Left renal pelvis (tissue), 4 donors: Measurements from ENCODE around the gene GPR158. TPM values are rescaled to one million over a fixed set of nuclear protein-coding genes. Genes with fewer than 3 reads are reported as not detected.
"Not testable (repeated sequence)": the region's sequence is repeated elsewhere in the genome, so short reads cannot be mapped to it uniquely, and the experiment has no call there.

ENCODE experiments used
- DNase-seq, 4 donors: peaks; one replicate each; pipeline ENCODE4 v3.0.0-alpha.2; 2013; ENCODE audit warnings: low read depth in 4 of 4, low spot score in 3 of 4
- polyA plus RNA-seq, 4 donors: library from polyadenylated mRNA; unstranded; fragments of 120-200 nt; gene quantifications; one replicate each; pipeline ENCODE4 v1.2.1, GENCODE V29; 2013; ENCODE audit not compliant: insufficient read length in 4 of 4

Gene GPR158
- under 1 TPM; 0.26 to 0.49 (median 0.35) TPM for polyA plus RNA-seq

GRCh38 chr10:25174461-25175230, at the start of gene GPR158:
TSS of gene GPR158 (plus strand) at chr10:25175001. CDS start at chr10:25175421, 420 bp downstream.
- DNase-seq, result peak; percentile 88 to 96 (median 88)

- peak in 3 of 4 donors; percentile 36 to 77 (median 45) for DNase-seq
Observed at GRCh38 chr10:25125201-25125611, 49.6 kb upstream of the GPR158 start.

GRCh38 chr10:25129592-25129991, 45.2 kb upstream of the GPR158 start:
- DNase-seq, result no peak

GRCh38 chr10:25130906-25131305, 43.9 kb upstream of the GPR158 start:
- DNase-seq, result no peak

- DNase-seq, result no peak
Observed at GRCh38 chr10:25142116-25142864, 32.5 kb upstream of the GPR158 start.

GRCh38 chr10:25157650-25158049, 17.2 kb upstream of the GPR158 start:
- no peak for DNase-seq

- DNase-seq, result no peak
Observed at GRCh38 chr10:25159591-25159990, 15.2 kb upstream of the GPR158 start.

- DNase-seq, result no peak
Observed at GRCh38 chr10:25162391-25162790, 12.4 kb upstream of the GPR158 start.

- DNase-seq, result not testable (repeated sequence)
Observed at GRCh38 chr10:25163464-25163863, 11.3 kb upstream of the GPR158 start.

- DNase-seq, result no peak
Observed at GRCh38 chr10:25169740-25170139, 5.1 kb upstream of the GPR158 start.

GRCh38 chr10:25170627-25171026, 4.2 kb upstream of the GPR158 start:
- no peak for DNase-seq

GRCh38 chr10:25175527-25176420, 973 bp downstream of the GPR158 start:
- DNase-seq, result no peak

GRCh38 chr10:25176421-25176968, 1.7 kb downstream of the GPR158 start:
- no peak for DNase-seq

GRCh38 chr10:25177093-25177753, 2.4 kb downstream of the GPR158 start:
- DNase-seq, result no peak

GRCh38 chr10:25177754-25178135, 2.9 kb downstream of the GPR158 start:
- DNase-seq, result no peak

- DNase-seq, result no peak
Observed at GRCh38 chr10:25178411-25178810, 3.6 kb downstream of the GPR158 start.

- no peak for DNase-seq
Observed at GRCh38 chr10:25180801-25181200, 6.0 kb downstream of the GPR158 start.

GRCh38 chr10:25182636-25183035, 7.8 kb downstream of the GPR158 start:
- DNase-seq, result no peak

GRCh38 chr10:25191162-25191895, 16.5 kb downstream of the GPR158 start:
- DNase-seq, result no peak
